ENCODE results near the gene C6orf141. TPM values are rescaled to one million over a fixed set of nuclear protein-coding genes. Genes with fewer than 3 reads are reported as not detected.

C6orf141 gene
- total RNA-seq, 1 experiment from 2014 or later: 40.1 TPM

DNA sequence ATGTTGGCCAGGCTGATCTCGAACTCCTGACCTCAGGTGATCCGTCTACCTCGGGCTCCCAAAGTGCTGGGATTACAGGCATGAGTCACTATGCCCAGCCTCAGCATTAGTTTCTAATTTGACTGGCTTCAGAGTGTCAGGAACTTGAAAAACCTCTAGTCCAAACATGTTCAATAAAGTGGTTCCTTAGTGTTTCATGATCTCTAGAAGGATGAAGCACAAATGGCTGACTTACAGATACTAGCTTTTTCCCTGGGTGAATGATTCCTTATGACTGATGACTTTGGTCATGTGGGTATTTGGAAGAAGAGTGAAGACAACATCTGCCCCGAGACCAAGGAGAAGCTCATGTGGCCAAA, 34.3 kb upstream of the C6orf141 start:
- Histone ChIP-seq H2AFZ (ENCODE audit: low read length) (no peak overlapping the region), H4K8ac (replicated peaks; ENCODE audit: insufficient read length, low read depth, low read length) (no peak overlapping the region), H3K79me2 (ENCODE audit: insufficient read depth, low read length) (no peaks in the 10 kb centered on the region), H3K27ac (ENCODE audit: insufficient read length, low read depth, low read length) (no peak overlapping the region), H2BK12ac (ENCODE audit: insufficient read length, low read depth, low read length) (no peak overlapping the region), H3K4me1 (ENCODE audit: insufficient read depth, low read length) (no peaks in the 10 kb centered on the region), H3K4me2 (ENCODE audit: insufficient read depth, insufficient read length, low read length) (no peak overlapping the region), H3K18ac (ENCODE audit: insufficient read length, low read depth, low read length) (no peak overlapping the region), H2BK20ac (ENCODE audit: low read depth, low read length, poor library complexity, severe bottlenecking) (no peak overlapping the region), H4K20me1 (ENCODE audit: control insufficient read depth, insufficient read depth, insufficient read length) (no peaks in the 10 kb centered on the region), H2BK5ac (ENCODE audit: insufficient read length, low read length) (no peak overlapping the region), H3K23me2 (ENCODE audit: insufficient read length, low read depth, low read length, poor library complexity, severe bottlenecking) (no peaks in the 10 kb centered on the region), H3T11ph (ENCODE audit: low read length) (no peak overlapping the region), H2AK5ac (ENCODE audit: insufficient read length, low read length) (no peak overlapping the region), H3K56ac (ENCODE audit: insufficient read length, low read depth, low read length) (no peak overlapping the region), H4K5ac (ENCODE audit: insufficient read length, low read depth, low read length) (no peak overlapping the region), H3K79me1 (ENCODE audit: insufficient read depth, low read depth, low read length, poor library complexity, severe bottlenecking) (no peaks in the 10 kb centered on the region), H3K27me3 (ENCODE audit: insufficient read depth, low read length) (no peaks in the 10 kb centered on the region), H3K9ac (ENCODE audit: extremely low read depth, insufficient read length, low read length) (no peak overlapping the region), H3K4ac (ENCODE audit: low read depth, low read length) (no peak overlapping the region), H3K23ac (ENCODE audit: insufficient read length, low read depth, low read length) (no peak overlapping the region), H2BK15ac (ENCODE audit: low read depth, low read length) (no peak overlapping the region), H2BK120ac (ENCODE audit: low read depth, low read length, poor library complexity, severe bottlenecking) (no peak overlapping the region), H3K9me3 (ENCODE audit: control insufficient read depth, low read depth, low read length) (no peaks in the 10 kb centered on the region), H3K14ac (ENCODE audit: insufficient read depth, low read length) (no peak overlapping the region), H4K91ac (ENCODE audit: insufficient read length, low read depth, low read length) (no peak overlapping the region)
- Mint-ChIP-seq H3K4me3 (no peak overlapping the region), H3K27me3 (ENCODE audit: low read depth) (no peaks in the 10 kb centered on the region), H3K9me3 (no peaks in the 10 kb centered on the region), H3K4me1 (peaks cover 9 to 13% of the 10 kb centered on the region in 2 experiments), H3K36me3 (ENCODE audit: insufficient read depth in 1 of 3, low read depth in 3 of 3) (no peaks in the 10 kb centered on the region; a peak in 1 of 7 replicates), H3K27ac (no peak overlapping the region)
- TF ChIP-seq, protein P1, sequence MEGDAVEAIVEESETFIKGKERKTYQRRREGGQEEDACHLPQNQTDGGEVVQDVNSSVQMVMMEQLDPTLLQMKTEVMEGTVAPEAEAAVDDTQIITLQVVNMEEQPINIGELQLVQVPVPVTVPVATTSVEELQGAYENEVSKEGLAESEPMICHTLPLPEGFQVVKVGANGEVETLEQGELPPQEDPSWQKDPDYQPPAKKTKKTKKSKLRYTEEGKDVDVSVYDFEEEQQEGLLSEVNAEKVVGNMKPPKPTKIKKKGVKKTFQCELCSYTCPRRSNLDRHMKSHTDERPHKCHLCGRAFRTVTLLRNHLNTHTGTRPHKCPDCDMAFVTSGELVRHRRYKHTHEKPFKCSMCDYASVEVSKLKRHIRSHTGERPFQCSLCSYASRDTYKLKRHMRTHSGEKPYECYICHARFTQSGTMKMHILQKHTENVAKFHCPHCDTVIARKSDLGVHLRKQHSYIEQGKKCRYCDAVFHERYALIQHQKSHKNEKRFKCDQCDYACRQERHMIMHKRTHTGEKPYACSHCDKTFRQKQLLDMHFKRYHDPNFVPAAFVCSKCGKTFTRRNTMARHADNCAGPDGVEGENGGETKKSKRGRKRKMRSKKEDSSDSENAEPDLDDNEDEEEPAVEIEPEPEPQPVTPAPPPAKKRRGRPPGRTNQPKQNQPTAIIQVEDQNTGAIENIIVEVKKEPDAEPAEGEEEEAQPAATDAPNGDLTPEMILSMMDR (conservative IDR thresholded peaks at IDR 0.05): no peak
- no peak for DNase-seq
- WGBS (ENCODE audit: extremely low coverage, insufficient read length, low lambda C conversion rate): no CpG with 5 or more reads among the region's 4 CpGs

Data from H9 (cell line).